RWPE2 (cell line): ENCODE results near the gene OBI1.
A peak's percentile ranks its signal among the peaks of the same experiment; 100 is the strongest.

Experiments used
- ATAC-seq: fragments of 200-7000 bp; cut with Tn5 transposase; 3 replicates; pipeline ENCODE4 v1.9.1; 2021; ENCODE audit warnings: low read depth
- DNase-seq: peaks from one replicate; pipeline ENCODE4 v3.0.0-alpha.2; 2020; ENCODE audit warnings: low spot score
- H3K27ac ChIP-seq: fragments of 450-650 bp; 2 replicates; pipeline ENCODE4 v1.5.1; 2017; ENCODE audit warnings: mild to moderate bottlenecking; ENCODE audit not compliant: poor library complexity, severe bottlenecking
- H3K27me3 ChIP-seq: fragments of 250-450 bp; sonication (Bioruptor Pico); 2 replicates; pipeline ENCODE4 v1.5.1; 2021; ENCODE audit warnings: mild to moderate bottlenecking, moderate library complexity; ENCODE audit not compliant: insufficient read depth, poor library complexity, severe bottlenecking
- H3K36me3 ChIP-seq: fragments of 250-450 bp; sonication (Bioruptor Pico); 2 replicates; pipeline ENCODE4 v1.5.1; 2020; ENCODE audit warnings: low read depth, mild to moderate bottlenecking, moderate library complexity
- H3K4me1 ChIP-seq: fragments of 250-450 bp; sonication (Bioruptor Pico); 2 replicates; pipeline ENCODE4 v1.5.1; 2021; ENCODE audit warnings: mild to moderate bottlenecking, moderate library complexity; ENCODE audit not compliant: insufficient read depth, poor library complexity, severe bottlenecking
- H3K4me3 ChIP-seq: fragments of 250-450 bp; sonication (Bioruptor Pico); 2 replicates; pipeline ENCODE4 v1.5.1; 2021; ENCODE audit warnings: mild to moderate bottlenecking, moderate library complexity; ENCODE audit not compliant: severe bottlenecking
- H3K9me3 ChIP-seq: fragments of 250-450 bp; sonication (Bioruptor Pico); 2 replicates; pipeline ENCODE4 v1.5.1; 2021; ENCODE audit warnings: mild to moderate bottlenecking, moderate library complexity; ENCODE audit not compliant: severe bottlenecking
- CTCF ChIP-seq: fragments of 450-650 bp; IDR thresholded peaks from one replicate; pipeline ENCODE4 v1.5.1; 2017; ENCODE audit warnings: mild to moderate bottlenecking, moderate library complexity; ENCODE audit not compliant: poor library complexity, severe bottlenecking

OBI1 gene

GRCh38 chr13:78674638-78675037 lies 15.7 kb upstream of the OBI1 start:
- H3K4me3 ChIP-seq: no peak overlapping the region
- H3K27me3 ChIP-seq: peaks cover 8% of the 10 kb centered on the region
- no peaks in the 10 kb centered on the region for H3K36me3 ChIP-seq
- H3K4me1 ChIP-seq: no peaks in the 10 kb centered on the region
- DNase-seq (no peak), ATAC-seq (no peak)
- no peak for TF ChIP-seq CTCF
- H3K27ac ChIP-seq: no peak overlapping the region
- H3K9me3 ChIP-seq: no peaks in the 10 kb centered on the region

DNA sequence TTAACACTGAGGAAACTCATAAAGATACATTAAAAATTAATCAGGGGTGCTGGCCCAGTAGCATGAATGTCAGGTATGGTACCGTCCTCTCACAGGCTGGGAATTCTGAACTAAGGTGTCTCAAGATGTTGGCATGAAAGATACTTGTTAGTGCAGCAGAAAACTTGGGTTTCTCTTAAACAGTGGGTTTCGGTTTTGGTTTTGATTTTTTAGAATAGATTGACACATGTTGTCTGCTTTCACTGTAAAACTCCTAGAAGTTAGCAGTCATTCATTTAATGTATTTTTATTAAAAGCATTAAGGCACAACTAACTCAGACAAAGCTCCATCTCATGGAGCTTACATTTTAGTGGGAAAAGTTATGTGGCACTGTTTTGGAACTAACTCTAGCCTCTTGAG lies 3.5 kb upstream of the OBI1 start:
- Histone ChIP-seq H3K36me3 (no peaks in the 10 kb centered on the region), H3K27ac (no peak overlapping the region), H3K4me1 (peaks cover 1% of the 10 kb centered on the region), H3K9me3 (no peaks in the 10 kb centered on the region), H3K27me3 (no peaks in the 10 kb centered on the region), H3K4me3 (no peak overlapping the region)
- DNase-seq (no peak), ATAC-seq (no peak)
- no peak for TF ChIP-seq CTCF

GRCh38 chr13:78660495-78660857 lies 1.5 kb upstream of the OBI1 start:
- Histone ChIP-seq H3K27ac (no peak overlapping the region), H3K4me1 (peaks cover 4% of the 10 kb centered on the region), H3K36me3 (0 out of 2 replicates have a peak, but pooled peaks cover 4% of the 10 kb centered on the region), H3K4me3 (no peak overlapping the region), H3K9me3 (no peaks in the 10 kb centered on the region), H3K27me3 (no peaks in the 10 kb centered on the region)
- no peak for DNase-seq
- ATAC-seq: no peak
- TF ChIP-seq CTCF: no peak

- peaks cover 4% of the 10 kb centered on the region for H3K4me1 ChIP-seq
- ATAC-seq (no peak), DNase-seq (no peak)
- no peaks in the 10 kb centered on the region for H3K9me3 ChIP-seq
- no peaks in the 10 kb centered on the region for H3K27me3 ChIP-seq
- TF ChIP-seq CTCF: no peak
- H3K36me3 ChIP-seq: 0 out of 2 replicates have a peak, but pooled peaks cover 4% of the 10 kb centered on the region
- no peak overlapping the region for H3K27ac ChIP-seq
- H3K4me3 ChIP-seq: peak overlapping the region; percentile 52
These were observed 958 bp upstream of the OBI1 start for GRCh38 chr13:78659732-78660494.

DNA sequence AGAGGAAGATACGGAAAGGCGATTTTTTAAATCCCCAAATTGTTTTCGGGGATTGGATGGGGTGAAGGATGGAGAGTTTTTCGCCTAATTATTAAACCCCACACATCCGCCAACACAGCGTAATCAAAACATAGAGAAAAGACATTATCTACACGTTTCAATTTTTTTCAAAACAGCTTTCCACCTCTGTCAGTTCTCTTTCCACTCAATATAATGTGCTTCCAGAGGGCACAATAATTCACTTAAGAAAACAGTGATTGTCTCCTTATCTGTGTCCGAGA lies 435 bp upstream of the OBI1 start:
- Histone ChIP-seq H3K9me3 (no peaks in the 10 kb centered on the region), H3K36me3 (0 out of 2 replicates have a peak, but pooled peaks cover 4% of the 10 kb centered on the region), H3K4me1 (peaks cover 4% of the 10 kb centered on the region), H3K4me3 (peak overlapping the region; percentile 52), H3K27ac (peak overlapping the region; percentile 65), H3K27me3 (no peaks in the 10 kb centered on the region)
- DNase-seq (no peak), ATAC-seq (no peak)
- TF ChIP-seq CTCF: no peak
